Measurements from ENCODE around the gene KCNJ6. TPM values are rescaled to one million over a fixed set of nuclear protein-coding genes. Genes with fewer than 3 reads are reported as not detected.
A peak's percentile ranks its signal among the peaks of the same experiment; 100 is the strongest.

KCNJ6 gene
- total and polyA plus RNA-seq, 4 experiments from 2014 or later = not detected

DNA sequence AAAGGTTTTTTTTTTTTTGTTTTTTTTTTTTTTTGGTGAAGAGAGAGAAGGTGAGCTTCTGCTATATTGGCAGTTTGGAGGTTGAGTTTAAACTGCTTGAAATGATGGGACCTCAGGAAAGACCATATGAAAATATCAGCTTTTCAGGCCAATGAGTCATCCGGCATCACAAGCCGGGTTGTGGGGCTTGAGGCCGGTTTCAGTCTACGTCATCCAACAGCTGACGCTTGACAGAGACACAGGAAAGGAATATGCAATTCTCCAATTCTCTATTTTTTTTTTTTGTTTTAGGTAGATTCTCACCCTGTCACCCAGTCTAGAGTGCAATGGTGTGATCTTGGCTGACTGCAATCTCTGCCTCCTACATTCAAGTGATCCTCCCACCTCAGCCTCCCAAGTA, 52.4 kb downstream of the KCNJ6 start:
- Histone ChIP-seq H3K4me3 (ENCODE audit: low read length in 2 of 2) (no peak overlapping the region), H3K4me1 (ENCODE audit: insufficient read depth, low read length) (no peaks in the 10 kb centered on the region), H3K36me3 (ENCODE audit: insufficient read depth, low read length) (no peaks in the 10 kb centered on the region), H3K27ac (ENCODE audit: low read depth, low read length) (no peak overlapping the region), H3K27me3 (ENCODE audit: insufficient read depth, low read length) (no peaks in the 10 kb centered on the region), H3K9me3 (ENCODE audit: control insufficient read depth in 1 of 2, low read length in 2 of 2) (no peaks in the 10 kb centered on the region)
- ChIA-PET POLR2A (ENCODE audit: partially characterized antibody) (no interaction called here), CTCF (ENCODE audit: partially characterized antibody) (no interaction called here)
- no peak overlapping the region for H3K4me3 Mint-ChIP-seq
- no peak for DNase-seq
- peaks cover 3 to 8% of the 10 kb centered on the region in 2 donors for H3K27me3 Mint-ChIP-seq
- H3K9me3 Mint-ChIP-seq = peaks cover 0 to 3% (median 0%) of the 10 kb centered on the region in 8 donors
- intact Hi-C loops (cut with micrococcal nuclease) = no loop called here
- no peaks in the 10 kb centered on the region for H3K36me3 Mint-ChIP-seq
- H3K27ac Mint-ChIP-seq = no peak overlapping the region
- H3K4me1 Mint-ChIP-seq = peaks cover 0 to 2% (median 0%) of the 10 kb centered on the region in 4 donors

DNA sequence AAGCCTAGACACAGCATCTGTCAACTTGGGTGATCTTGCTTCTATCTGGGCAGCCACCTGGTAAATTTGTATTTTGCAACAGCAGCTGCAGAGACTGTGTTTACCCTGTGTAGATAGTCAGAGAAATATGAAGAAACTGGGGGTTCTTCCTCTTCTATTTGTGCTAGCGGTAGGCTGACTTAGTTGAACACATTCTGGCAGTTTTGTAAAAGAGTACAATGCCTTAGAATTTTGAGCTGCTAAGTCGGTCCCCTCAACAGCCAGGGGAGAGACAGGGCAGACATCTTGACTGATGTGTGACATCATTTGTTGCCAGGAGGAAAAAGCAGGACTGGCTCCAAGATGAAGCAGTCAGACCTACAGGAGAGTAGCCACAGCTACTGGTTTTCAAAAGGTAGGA, 53.7 kb downstream of the KCNJ6 start:
- Histone ChIP-seq H3K36me3 (ENCODE audit: insufficient read depth, low read length) (no peaks in the 10 kb centered on the region), H3K4me3 (ENCODE audit: low read length in 2 of 2) (no peak overlapping the region), H3K27me3 (ENCODE audit: insufficient read depth, low read length) (no peaks in the 10 kb centered on the region), H3K4me1 (ENCODE audit: insufficient read depth, low read length) (no peaks in the 10 kb centered on the region), H3K27ac (ENCODE audit: low read depth, low read length) (no peak overlapping the region), H3K9me3 (ENCODE audit: control insufficient read depth in 1 of 2, low read length in 2 of 2) (no peaks in the 10 kb centered on the region)
- peaks cover 0 to 3% (median 0%) of the 10 kb centered on the region in 8 donors for H3K9me3 Mint-ChIP-seq
- no peak overlapping the region for H3K27ac Mint-ChIP-seq
- peaks cover 0 to 2% (median 0%) of the 10 kb centered on the region in 4 donors for H3K4me1 Mint-ChIP-seq
- no peaks in the 10 kb centered on the region for H3K36me3 Mint-ChIP-seq
- ChIA-PET CTCF (ENCODE audit: partially characterized antibody) (no interaction called here), POLR2A (ENCODE audit: partially characterized antibody) (no interaction called here)
- H3K4me3 Mint-ChIP-seq = no peak overlapping the region
- H3K27me3 Mint-ChIP-seq = peaks cover 1 to 8% of the 10 kb centered on the region in 2 donors
- intact Hi-C loops (cut with micrococcal nuclease) = no loop called here
- no peak for DNase-seq

DNA sequence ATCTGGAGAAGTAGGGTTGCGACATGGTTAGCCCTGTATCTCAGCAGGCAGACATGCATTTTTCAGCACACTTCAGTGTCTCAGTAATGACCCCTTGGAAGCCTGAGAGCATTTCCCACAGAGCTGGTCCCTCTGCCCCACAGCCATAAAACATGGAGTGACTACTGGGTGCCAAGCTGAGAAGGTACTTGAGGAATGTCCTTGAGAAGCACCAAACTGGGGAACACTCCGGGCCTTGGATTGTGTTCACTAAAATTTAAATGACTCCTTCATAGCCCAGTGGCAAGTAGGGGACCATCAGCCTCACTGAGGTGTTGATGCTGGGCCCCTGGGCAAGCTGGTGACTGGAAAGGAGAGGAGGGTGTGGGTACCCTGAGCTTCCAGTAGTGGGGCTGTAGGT, 54.7 kb downstream of the KCNJ6 start:
- H3K36me3 ChIP-seq (ENCODE audit: insufficient read depth, low read length) = no peaks in the 10 kb centered on the region
- no peaks in the 10 kb centered on the region for H3K36me3 Mint-ChIP-seq
- H3K27me3 ChIP-seq (ENCODE audit: insufficient read depth, low read length) = no peaks in the 10 kb centered on the region
- ChIA-PET POLR2A (ENCODE audit: partially characterized antibody) (no interaction called here), CTCF (ENCODE audit: partially characterized antibody) (no interaction called here)
- peaks cover 0 to 3% (median 0%) of the 10 kb centered on the region in 8 donors for H3K9me3 Mint-ChIP-seq
- H3K4me1 ChIP-seq (ENCODE audit: insufficient read depth, low read length) = no peaks in the 10 kb centered on the region
- H3K27ac ChIP-seq (ENCODE audit: low read depth, low read length) = no peak overlapping the region
- no peak for DNase-seq
- no peak overlapping the region for H3K4me3 Mint-ChIP-seq
- intact Hi-C loops (cut with micrococcal nuclease) = no loop called here
- no peaks in the 10 kb centered on the region for H3K9me3 ChIP-seq (ENCODE audit: control insufficient read depth in 1 of 2, low read length in 2 of 2)
- no peak overlapping the region for H3K4me3 ChIP-seq (ENCODE audit: low read length in 2 of 2)
- H3K27ac Mint-ChIP-seq = no peak overlapping the region
- H3K4me1 Mint-ChIP-seq = peaks cover 0 to 2% (median 0%) of the 10 kb centered on the region in 4 donors
- peaks cover under 1 to 8% of the 10 kb centered on the region in 2 donors for H3K27me3 Mint-ChIP-seq

DNA sequence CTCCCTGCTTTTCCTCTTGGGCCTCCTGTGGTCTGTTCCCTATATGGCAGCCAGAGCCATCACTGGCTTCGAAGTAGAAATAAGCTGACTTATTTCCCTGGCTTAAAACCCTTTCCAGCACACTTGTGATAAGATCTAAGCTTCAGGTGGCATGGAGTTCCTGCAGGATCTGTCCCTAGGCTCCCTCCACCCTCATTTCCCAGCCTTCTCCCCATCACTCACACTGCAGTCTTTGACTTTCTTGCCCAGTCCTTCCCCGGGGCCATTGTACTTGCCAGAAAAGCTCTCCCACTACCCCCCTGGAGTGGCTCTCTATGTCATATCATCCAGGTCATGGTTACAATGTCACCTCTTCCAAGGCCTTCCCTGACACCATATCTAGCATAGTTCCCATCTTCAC, 55.8 kb downstream of the KCNJ6 start:
- Histone ChIP-seq H3K9me3 (ENCODE audit: control insufficient read depth in 1 of 2, low read length in 2 of 2) (no peaks in the 10 kb centered on the region), H3K4me3 (ENCODE audit: low read length in 2 of 2) (no peak overlapping the region), H3K36me3 (ENCODE audit: insufficient read depth, low read length) (no peaks in the 10 kb centered on the region), H3K4me1 (ENCODE audit: insufficient read depth, low read length) (no peaks in the 10 kb centered on the region), H3K27ac (ENCODE audit: low read depth, low read length) (no peak overlapping the region), H3K27me3 (ENCODE audit: insufficient read depth, low read length) (no peaks in the 10 kb centered on the region)
- peaks cover 3 to 7% of the 10 kb centered on the region in 2 donors for H3K27me3 Mint-ChIP-seq
- H3K27ac Mint-ChIP-seq = no peak overlapping the region
- no peak for DNase-seq
- no peak overlapping the region for H3K4me3 Mint-ChIP-seq
- peaks cover 0 to 3% (median 0%) of the 10 kb centered on the region in 8 donors for H3K9me3 Mint-ChIP-seq
- POLR2A ChIA-PET (ENCODE audit: partially characterized antibody) = no interaction called here
- H3K36me3 Mint-ChIP-seq = no peaks in the 10 kb centered on the region
- CTCF ChIA-PET (ENCODE audit: partially characterized antibody) = interaction anchor here (0.9 kb wide), 1 partner anchor 9 kb away, joined by 4 read pairs; no protein-coding TSS in a partner anchor
- intact Hi-C loops (cut with micrococcal nuclease) = no loop called here
- H3K4me1 Mint-ChIP-seq = peaks cover 0 to 2% (median 0%) of the 10 kb centered on the region in 4 donors

DNA sequence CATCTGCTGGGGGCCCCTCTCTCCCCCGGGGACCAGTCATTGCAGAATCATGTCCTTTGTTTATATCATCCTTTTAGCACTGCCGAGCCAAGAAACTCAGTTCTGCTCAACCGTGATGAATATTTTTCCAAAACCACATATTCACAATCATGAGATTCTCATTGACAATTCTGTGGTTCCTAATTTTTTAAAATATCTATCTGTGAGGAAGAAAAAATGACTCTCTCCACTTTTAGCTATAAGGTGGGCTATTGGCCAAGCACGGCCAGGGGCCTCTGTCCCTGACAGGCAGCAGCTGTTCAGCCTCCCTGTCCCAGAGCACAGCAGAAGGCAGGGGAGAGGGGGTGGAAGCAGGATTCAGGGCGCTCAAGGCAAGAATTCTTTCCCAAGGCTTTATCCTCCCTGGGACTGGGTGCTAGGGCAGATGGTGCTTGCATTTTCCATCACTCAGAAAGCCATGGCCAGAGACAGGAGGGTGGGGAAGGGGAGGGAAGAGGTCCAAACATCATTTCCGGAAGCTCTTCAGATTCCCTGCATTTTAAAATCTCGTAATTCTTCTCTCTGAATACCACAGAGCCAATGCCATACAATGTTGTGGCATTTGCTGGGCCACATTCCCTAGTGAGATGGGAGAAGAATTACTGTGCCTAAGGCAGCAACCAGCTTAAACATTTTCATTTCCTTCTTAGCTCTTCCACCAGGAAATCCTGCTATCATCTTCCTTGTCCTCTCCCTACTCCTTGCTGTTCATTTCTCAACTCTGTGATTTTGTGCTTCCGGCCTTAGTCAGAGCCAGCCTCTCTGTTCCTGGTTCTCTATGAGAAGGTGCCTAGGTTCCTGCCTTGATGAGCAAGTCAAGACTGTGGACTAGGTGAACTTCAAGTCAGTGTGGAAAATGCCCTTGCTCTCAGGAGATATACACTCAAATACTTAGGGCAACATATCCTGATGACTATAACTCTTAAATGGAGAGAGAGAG, 60.3 kb downstream of the KCNJ6 start:
- Histone ChIP-seq H3K27me3 (ENCODE audit: insufficient read depth, low read length) (no peaks in the 10 kb centered on the region), H3K4me1 (ENCODE audit: insufficient read depth, low read length) (no peaks in the 10 kb centered on the region)
- peaks cover 0 to 2% (median 0%) of the 10 kb centered on the region in 4 donors for H3K4me1 Mint-ChIP-seq

DNA sequence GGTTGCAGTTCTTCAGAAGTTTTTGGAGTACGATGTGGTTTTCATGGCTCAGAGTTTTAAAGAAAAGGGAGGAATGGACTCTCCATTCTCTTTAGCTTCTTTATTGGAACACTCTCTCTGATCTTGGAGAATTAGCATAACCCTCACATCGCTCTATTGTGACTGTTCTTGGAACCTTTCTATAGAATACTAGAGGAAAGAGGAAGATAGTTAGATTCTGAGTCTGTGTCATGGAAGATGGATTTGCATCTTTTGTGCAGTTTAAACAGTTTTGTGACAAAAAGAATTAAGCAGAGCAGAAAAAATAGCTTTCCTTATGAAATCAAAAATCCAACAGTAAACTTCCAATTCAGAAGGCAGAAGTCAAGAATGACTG, 61.0 kb downstream of the KCNJ6 start:
- no peak for DNase-seq
- no peak overlapping the region for H3K4me3 ChIP-seq (ENCODE audit: low read length in 2 of 2)
- Mint-ChIP-seq H3K36me3 (no peaks in the 10 kb centered on the region), H3K27ac (no peak overlapping the region), H3K4me1 (peaks cover 0 to 2% (median 0%) of the 10 kb centered on the region in 4 donors), H3K4me3 (no peak overlapping the region), H3K27me3 (peaks cover 3 to 6% of the 10 kb centered on the region in 2 donors), H3K9me3 (peaks cover 0 to 26% (median 12%) of the 10 kb centered on the region in 8 donors)
- ChIA-PET CTCF (ENCODE audit: partially characterized antibody) (no interaction called here), POLR2A (ENCODE audit: partially characterized antibody) (no interaction called here)
- intact Hi-C loops (cut with micrococcal nuclease) = no loop called here
- no peaks in the 10 kb centered on the region for H3K36me3 ChIP-seq (ENCODE audit: insufficient read depth, low read length)
- H3K9me3 ChIP-seq (ENCODE audit: control insufficient read depth in 1 of 2, low read length in 2 of 2) = no peaks in the 10 kb centered on the region
- H3K27ac ChIP-seq (ENCODE audit: low read depth, low read length) = no peak overlapping the region
- no peaks in the 10 kb centered on the region for H3K4me1 ChIP-seq (ENCODE audit: insufficient read depth, low read length)
- H3K27me3 ChIP-seq (ENCODE audit: insufficient read depth, low read length) = no peaks in the 10 kb centered on the region

More for the DNA sequence above, 60.3 kb downstream of the KCNJ6 start:
- no peak overlapping the region for H3K4me3 ChIP-seq (ENCODE audit: low read length in 2 of 2)
- no peaks in the 10 kb centered on the region for H3K36me3 Mint-ChIP-seq
- no peaks in the 10 kb centered on the region for H3K36me3 ChIP-seq (ENCODE audit: insufficient read depth, low read length)
- ChIA-PET CTCF (ENCODE audit: partially characterized antibody) (no interaction called here), POLR2A (ENCODE audit: partially characterized antibody) (no interaction called here)
- no peaks in the 10 kb centered on the region for H3K9me3 ChIP-seq (ENCODE audit: control insufficient read depth in 1 of 2, low read length in 2 of 2)
- H3K27ac Mint-ChIP-seq = no peak overlapping the region
- DNase-seq = no peak
- no peak overlapping the region for H3K27ac ChIP-seq (ENCODE audit: low read depth, low read length)
- peaks cover 0 to 26% (median 12%) of the 10 kb centered on the region in 8 donors for H3K9me3 Mint-ChIP-seq
- peaks cover 3 to 6% of the 10 kb centered on the region in 2 donors for H3K27me3 Mint-ChIP-seq
- H3K4me3 Mint-ChIP-seq = no peak overlapping the region
- intact Hi-C loops (cut with micrococcal nuclease) = no loop called here

DNA sequence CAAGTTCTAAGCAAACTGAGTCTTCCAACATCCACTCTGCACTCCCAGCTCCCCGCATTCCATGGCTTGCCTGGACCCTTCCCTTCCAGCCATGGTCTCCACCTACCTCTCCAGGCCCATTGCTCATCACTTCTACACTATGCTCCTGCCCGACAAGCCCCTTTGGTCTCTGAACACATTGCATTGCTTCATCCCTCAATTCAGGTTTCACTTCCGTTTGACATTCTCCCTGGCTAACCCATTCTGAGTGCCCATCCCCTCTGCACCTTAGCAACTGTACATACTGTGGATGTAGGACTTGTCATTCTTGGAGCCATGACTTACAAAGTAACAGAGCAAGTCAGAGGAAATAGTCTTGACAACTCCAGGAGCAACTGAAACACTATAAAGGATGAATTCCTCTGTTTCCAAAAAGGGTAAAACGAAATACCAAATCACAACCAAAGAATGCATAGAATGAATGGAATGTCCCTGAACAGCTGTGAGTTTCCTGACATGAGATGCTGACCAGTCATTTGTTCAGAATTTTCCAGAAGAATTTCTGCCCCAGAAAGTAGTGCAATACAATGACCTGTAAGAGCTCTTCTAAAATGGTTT, 66.7 kb downstream of the KCNJ6 start:
- DNase-seq = no peak
- no peak overlapping the region for H3K4me3 Mint-ChIP-seq
- H3K4me1 Mint-ChIP-seq = no peaks in the 10 kb centered on the region
- no peaks in the 10 kb centered on the region for H3K36me3 ChIP-seq (ENCODE audit: insufficient read depth, low read length)
- H3K4me3 ChIP-seq (ENCODE audit: low read length in 2 of 2) = no peak overlapping the region
- intact Hi-C loops (cut with micrococcal nuclease) = no loop called here
- H3K36me3 Mint-ChIP-seq = no peaks in the 10 kb centered on the region
- no peak overlapping the region for H3K27ac ChIP-seq (ENCODE audit: low read depth, low read length)
- no peaks in the 10 kb centered on the region for H3K27me3 ChIP-seq (ENCODE audit: insufficient read depth, low read length)
- ChIA-PET POLR2A (ENCODE audit: partially characterized antibody) (no interaction called here), CTCF (ENCODE audit: partially characterized antibody) (no interaction called here)
- peaks cover 0 to 30% (median 14%) of the 10 kb centered on the region in 8 donors for H3K9me3 Mint-ChIP-seq
- H3K27me3 Mint-ChIP-seq = peaks cover 13 to 15% of the 10 kb centered on the region in 2 donors
- H3K9me3 ChIP-seq (ENCODE audit: control insufficient read depth in 1 of 2, low read length in 2 of 2) = no peaks in the 10 kb centered on the region
- H3K4me1 ChIP-seq (ENCODE audit: insufficient read depth, low read length) = no peaks in the 10 kb centered on the region
- peak overlapping the region in 1 of 7 donors; percentile 72 for H3K27ac Mint-ChIP-seq

Data from CD4-positive, alpha-beta memory T cell (primary cell).